Measurements from ENCODE around the gene CPHXL2.

- TF ChIP-seq CTCF (IDR thresholded peaks at IDR 0.05 in 4 of 5, conservative IDR thresholded peaks at IDR 0.05 in 1 of 5) (no peak), POLR2A (IDR thresholded peaks at IDR 0.05) (no peak)
Measured at GRCh38 chr16:75621170-75621477, 55.7 kb downstream of the CPHXL2 start.

Measured in gastrocnemius medialis (tissue), 4 donors.